Measurements from ENCODE around the gene EXOC6. TPM values are rescaled to one million over a fixed set of nuclear protein-coding genes. Genes with fewer than 3 reads are reported as not detected.

Gene EXOC6
- polyA plus RNA-seq, 1 experiment, result 23.8 TPM

DNA sequence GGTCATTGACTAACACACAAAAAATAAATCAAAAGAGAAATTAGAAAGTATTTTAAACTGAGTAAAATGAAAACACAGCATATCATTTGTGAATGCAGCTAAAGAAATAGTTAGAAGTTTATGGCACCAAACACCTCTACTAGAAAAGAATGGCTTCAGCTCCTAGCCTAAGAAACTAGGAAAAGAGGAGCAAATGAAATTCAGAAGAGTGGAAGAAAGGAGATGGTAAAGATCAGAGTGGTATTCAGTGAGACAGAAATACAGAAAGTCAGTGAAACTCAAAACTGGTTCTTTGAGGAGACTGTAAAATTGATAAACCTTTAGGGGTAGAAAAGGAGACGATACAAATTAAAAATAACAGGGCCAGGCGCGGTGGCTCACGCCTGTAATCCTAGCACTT is 2.7 kb downstream of the EXOC6 start:
- ChIA-PET POLR2A (no interaction called here), CTCF (interaction anchor here (0.6 to 1.3 kb wide), 3 partner anchors 9 to 850 kb away, joined by 3 to 4 read pairs (median 3); partner anchors contain the start of gene IDE)
- no peak for TF ChIP-seq CTCF (IDR thresholded peaks at IDR 0.05; ENCODE audit: insufficient read depth, low read depth, low read length)
- no peak overlapping the region for H3K4me3 ChIP-seq (ENCODE audit: low read depth, low read length)
- no peak for DNase-seq (ENCODE audit: low read depth)
- no peaks in the 10 kb centered on the region for H3K36me3 ChIP-seq (ENCODE audit: control insufficient read depth, insufficient read depth, low read length)
- H3K27me3 ChIP-seq (ENCODE audit: control insufficient read depth, insufficient read depth, low read length), result no peaks in the 10 kb centered on the region

DNA sequence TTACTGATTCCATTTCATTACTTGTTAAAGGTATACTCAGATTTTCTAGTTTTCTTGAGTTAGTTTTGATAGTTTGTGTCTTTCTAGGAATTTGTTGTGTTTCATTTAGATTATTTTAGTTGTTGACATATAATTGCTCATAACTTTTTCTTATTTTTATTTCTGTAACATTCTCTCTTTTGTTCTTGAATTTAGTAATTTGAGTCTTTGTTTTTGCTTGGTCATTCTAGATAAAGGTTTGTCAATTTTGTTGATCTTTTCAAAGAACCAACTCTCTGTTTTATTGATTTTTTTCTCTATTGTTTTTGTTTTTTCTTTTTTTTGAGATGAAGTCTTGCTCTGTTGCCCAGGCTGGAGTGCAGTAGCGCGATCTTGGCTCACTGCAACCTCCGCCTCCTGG is 7.2 kb downstream of the EXOC6 start:
- CTCF ChIA-PET, result interaction anchor here (1.0 to 1.3 kb wide), 3 partner anchors 10 to 264 kb away, joined by 3 to 5 read pairs (median 3); no protein-coding TSS in a partner anchor
- TF ChIP-seq CTCF (IDR thresholded peaks at IDR 0.05; ENCODE audit: insufficient read depth, low read depth, low read length), result no peak
- DNase-seq (ENCODE audit: low read depth), result no peak
- POLR2A ChIA-PET, result no interaction called here
- H3K4me3 ChIP-seq (ENCODE audit: low read depth, low read length), result no peak overlapping the region
- no peaks in the 10 kb centered on the region for H3K36me3 ChIP-seq (ENCODE audit: control insufficient read depth, insufficient read depth, low read length)
- no peaks in the 10 kb centered on the region for H3K27me3 ChIP-seq (ENCODE audit: control insufficient read depth, insufficient read depth, low read length)

DNA sequence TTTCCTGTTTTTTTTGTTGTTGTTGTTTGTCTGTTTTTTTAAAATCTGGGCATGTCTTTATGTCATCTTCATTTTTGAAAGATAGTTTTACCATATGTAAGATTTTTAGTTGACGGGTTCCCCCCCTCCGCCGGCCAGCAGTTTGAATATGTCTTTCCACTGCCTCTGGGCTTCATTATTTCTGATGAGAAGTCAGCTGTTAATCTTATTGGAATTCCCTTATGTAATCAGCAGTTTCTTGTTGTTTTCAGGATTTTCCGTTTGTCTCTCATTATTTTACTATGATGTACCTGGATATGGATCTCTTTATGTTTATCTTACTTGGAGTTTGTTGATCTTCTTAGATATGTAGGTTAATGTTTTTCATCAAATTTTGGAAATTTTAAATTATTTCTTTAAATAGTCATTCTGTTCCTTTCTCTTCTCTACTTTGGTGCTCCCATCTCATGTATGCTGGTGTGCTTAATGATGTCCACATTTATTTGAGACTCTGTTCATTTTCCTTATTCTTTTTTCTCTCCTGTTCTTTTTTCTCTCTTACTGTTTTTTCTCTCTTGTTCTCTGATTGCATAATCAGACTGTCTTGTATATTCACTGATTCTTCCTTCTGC is 9.7 kb downstream of the EXOC6 start:
- TF ChIP-seq CTCF (IDR thresholded peaks at IDR 0.05; ENCODE audit: insufficient read depth, low read depth, low read length), result no peak
- Histone ChIP-seq H3K27me3 (ENCODE audit: control insufficient read depth, insufficient read depth, low read length) (no peaks in the 10 kb centered on the region), H3K4me3 (ENCODE audit: low read depth, low read length) (no peak overlapping the region), H3K36me3 (ENCODE audit: control insufficient read depth, insufficient read depth, low read length) (no peaks in the 10 kb centered on the region)
- CTCF ChIA-PET, result no interaction called here
- POLR2A ChIA-PET, result no interaction called here
- DNase-seq (ENCODE audit: low read depth), result no peak

DNA sequence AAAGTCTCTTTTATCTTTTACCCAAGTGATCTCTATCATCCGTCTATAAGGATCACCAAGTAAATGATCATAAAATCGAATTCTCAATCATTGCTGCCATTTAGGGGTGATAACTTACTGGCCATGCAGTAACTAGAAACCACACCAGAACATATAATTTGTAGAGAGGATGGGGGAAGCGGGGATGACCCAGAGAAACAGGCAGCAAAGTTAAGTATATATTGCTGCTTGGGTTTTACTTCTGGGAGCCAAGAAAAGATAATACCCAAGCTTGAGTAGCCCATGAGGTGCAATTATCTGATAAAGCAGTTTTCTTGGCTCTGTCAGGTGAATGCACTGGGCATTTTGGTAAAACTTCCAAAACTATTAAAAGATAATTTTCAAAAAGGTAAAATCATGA is 18.9 kb downstream of the EXOC6 start:
- DNase-seq (ENCODE audit: low read depth), result no peak
- no peaks in the 10 kb centered on the region for H3K36me3 ChIP-seq (ENCODE audit: control insufficient read depth, insufficient read depth, low read length)
- ChIA-PET CTCF (interaction anchor here (0.9 to 1.9 kb wide), 2 partner anchors 24 to 293 kb away, joined by 3 to 7 read pairs; partner anchors contain the start of gene IDE), POLR2A (no interaction called here)
- TF ChIP-seq CTCF (IDR thresholded peaks at IDR 0.05; ENCODE audit: insufficient read depth, low read depth, low read length), result no peak
- no peaks in the 10 kb centered on the region for H3K27me3 ChIP-seq (ENCODE audit: control insufficient read depth, insufficient read depth, low read length)
- H3K4me3 ChIP-seq (ENCODE audit: low read depth, low read length), result no peak overlapping the region

GRCh38 chr10:92868036-92868435 is 19.7 kb downstream of the EXOC6 start:
- H3K27me3 ChIP-seq (ENCODE audit: control insufficient read depth, insufficient read depth, low read length), result no peaks in the 10 kb centered on the region
- no peak overlapping the region for H3K4me3 ChIP-seq (ENCODE audit: low read depth, low read length)
- POLR2A ChIA-PET, result no interaction called here
- no peak for TF ChIP-seq CTCF (IDR thresholded peaks at IDR 0.05; ENCODE audit: insufficient read depth, low read depth, low read length)
- DNase-seq (ENCODE audit: low read depth), result no peak
- no peaks in the 10 kb centered on the region for H3K36me3 ChIP-seq (ENCODE audit: control insufficient read depth, insufficient read depth, low read length)
- CTCF ChIA-PET, result interaction anchor here (0.8 to 1.9 kb wide), 3 partner anchors 25 to 294 kb away, joined by 3 to 7 read pairs (median 4); partner anchors contain the start of gene IDE

Measured in BJ (cell line).